ENCODE results near the gene MCTP2.

GRCh38 chr15:94182883-94183282, 48.5 kb upstream of the MCTP2 start:
- TF ChIP-seq, protein P1, sequence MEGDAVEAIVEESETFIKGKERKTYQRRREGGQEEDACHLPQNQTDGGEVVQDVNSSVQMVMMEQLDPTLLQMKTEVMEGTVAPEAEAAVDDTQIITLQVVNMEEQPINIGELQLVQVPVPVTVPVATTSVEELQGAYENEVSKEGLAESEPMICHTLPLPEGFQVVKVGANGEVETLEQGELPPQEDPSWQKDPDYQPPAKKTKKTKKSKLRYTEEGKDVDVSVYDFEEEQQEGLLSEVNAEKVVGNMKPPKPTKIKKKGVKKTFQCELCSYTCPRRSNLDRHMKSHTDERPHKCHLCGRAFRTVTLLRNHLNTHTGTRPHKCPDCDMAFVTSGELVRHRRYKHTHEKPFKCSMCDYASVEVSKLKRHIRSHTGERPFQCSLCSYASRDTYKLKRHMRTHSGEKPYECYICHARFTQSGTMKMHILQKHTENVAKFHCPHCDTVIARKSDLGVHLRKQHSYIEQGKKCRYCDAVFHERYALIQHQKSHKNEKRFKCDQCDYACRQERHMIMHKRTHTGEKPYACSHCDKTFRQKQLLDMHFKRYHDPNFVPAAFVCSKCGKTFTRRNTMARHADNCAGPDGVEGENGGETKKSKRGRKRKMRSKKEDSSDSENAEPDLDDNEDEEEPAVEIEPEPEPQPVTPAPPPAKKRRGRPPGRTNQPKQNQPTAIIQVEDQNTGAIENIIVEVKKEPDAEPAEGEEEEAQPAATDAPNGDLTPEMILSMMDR (IDR thresholded peaks at IDR 0.05) = no peak
- no peak for TF ChIP-seq TCF7L2 (IDR thresholded peaks at IDR 0.05; ENCODE audit: low read depth, low read length)
- no peak for TF ChIP-seq SIN3A (IDR thresholded peaks at IDR 0.05; ENCODE audit: borderline replicate concordance, insufficient read depth, low read depth, low read length)

All from Panc1 (cell line).